ENCODE data around the gene CTU2.

CTU2 gene

DNA sequence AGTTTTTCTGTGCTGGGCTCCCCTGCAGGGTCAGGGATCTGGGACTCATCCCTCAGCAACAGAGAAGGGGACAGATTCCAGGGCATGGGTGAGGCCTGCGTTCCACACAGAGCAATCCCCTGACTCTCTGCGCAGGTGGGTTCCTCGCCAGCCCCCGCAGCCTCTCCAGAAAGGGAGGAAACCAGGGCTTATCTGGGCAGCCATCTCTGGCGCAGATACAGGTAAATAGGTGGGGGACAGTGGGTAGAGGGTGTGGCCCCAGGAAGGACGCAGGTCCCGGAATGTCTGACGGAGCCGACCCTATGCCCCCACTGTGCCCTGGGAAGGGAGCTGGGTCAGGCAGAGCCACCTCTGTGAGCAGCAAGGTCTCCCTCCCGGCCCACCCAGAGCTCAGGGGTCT lies 55.5 kb downstream of the CTU2 start:
- Histone ChIP-seq H3K27ac (no peak overlapping the region), H3K4me3 (no peak overlapping the region)
- DNase-seq (ENCODE audit: low spot score), result no peak
- TF ChIP-seq, protein P1, sequence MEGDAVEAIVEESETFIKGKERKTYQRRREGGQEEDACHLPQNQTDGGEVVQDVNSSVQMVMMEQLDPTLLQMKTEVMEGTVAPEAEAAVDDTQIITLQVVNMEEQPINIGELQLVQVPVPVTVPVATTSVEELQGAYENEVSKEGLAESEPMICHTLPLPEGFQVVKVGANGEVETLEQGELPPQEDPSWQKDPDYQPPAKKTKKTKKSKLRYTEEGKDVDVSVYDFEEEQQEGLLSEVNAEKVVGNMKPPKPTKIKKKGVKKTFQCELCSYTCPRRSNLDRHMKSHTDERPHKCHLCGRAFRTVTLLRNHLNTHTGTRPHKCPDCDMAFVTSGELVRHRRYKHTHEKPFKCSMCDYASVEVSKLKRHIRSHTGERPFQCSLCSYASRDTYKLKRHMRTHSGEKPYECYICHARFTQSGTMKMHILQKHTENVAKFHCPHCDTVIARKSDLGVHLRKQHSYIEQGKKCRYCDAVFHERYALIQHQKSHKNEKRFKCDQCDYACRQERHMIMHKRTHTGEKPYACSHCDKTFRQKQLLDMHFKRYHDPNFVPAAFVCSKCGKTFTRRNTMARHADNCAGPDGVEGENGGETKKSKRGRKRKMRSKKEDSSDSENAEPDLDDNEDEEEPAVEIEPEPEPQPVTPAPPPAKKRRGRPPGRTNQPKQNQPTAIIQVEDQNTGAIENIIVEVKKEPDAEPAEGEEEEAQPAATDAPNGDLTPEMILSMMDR (IDR thresholded peaks at IDR 0.05), result no peak

DNA sequence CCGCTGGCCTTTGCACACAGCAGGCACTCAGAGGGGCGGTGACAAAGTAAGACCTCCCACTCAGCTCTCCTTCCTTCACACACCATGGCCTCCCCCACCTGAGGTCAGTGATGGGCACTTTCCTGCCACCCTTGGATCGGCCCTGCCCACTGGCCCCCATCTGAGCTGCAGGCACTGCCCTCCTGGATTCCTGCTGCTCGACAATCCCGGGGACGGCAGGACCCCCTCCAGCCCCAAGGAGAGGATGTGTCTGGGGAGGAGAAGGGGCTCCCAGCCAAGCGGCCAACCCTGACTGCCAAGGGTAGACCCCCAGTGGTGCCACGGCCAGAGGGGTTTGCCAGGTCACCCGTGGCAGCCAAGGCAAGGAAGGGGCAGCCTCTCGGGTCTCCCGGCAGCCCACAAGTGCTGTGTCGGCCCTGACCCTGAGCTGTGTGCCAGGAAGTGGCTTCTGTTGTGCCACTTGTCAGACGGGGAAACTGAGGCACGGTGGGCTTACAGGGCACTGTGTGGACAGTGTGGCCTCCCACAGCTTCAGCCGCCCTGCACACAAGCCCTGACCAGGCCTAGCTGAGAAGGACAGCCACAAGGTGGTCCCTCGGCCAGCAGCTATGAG lies 56.1 kb downstream of the CTU2 start:
- Histone ChIP-seq H3K27ac (no peak overlapping the region), H3K4me3 (no peak overlapping the region)
- TF ChIP-seq, protein P1 (IDR thresholded peaks at IDR 0.05), result no peak
- DNase-seq (ENCODE audit: low spot score), result no peak

DNA sequence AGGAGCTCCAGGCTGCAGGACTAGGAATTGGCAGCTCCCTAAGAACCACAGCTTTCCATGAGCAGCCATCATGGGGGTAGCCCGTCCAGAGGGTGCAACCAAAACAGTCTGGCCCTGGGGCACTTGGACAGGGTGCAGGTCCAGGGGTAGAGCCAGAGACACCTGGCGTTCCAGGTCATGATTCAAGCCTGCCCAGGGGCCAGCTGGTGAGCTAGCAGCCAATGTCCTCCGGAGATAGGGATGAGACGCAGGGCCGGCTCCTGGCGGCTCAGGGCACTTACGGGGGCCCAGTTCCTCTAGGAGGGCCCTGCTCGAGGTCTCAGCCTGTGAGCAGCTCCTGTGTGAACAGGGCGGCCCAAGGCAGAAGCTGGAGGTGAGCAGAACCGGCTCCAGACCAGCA lies 56.6 kb downstream of the CTU2 start:
- Histone ChIP-seq H3K27ac (no peak overlapping the region), H3K4me3 (no peak overlapping the region)
- TF ChIP-seq, protein P1 (IDR thresholded peaks at IDR 0.05), result no peak
- no peak for DNase-seq (ENCODE audit: low spot score)

DNA sequence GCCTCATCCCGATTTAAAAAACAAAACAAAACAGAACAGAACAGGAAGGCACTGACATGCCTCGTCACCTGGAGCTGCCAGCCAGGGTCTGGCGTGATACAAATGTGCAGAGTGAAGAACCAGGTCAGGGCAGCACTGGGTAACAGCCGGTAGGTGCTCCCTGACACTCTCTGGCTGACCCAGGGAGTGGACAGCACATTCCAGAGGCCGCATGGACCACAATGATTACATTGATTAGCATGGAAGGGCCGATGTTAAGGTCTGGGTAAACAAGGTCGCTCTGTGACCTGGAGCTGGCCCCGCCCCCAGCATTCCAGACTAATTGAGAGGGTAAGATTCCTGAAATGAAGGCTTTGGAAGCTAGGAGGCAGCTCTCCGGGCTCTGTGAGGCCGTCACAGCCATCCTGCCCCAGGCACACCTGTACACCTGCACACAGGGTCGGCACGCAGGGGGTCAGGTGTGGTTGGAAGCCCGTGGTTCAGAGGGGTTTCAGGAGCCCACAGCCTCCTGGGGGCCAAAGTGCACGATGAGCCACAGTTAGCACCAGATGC lies 57.3 kb downstream of the CTU2 start:
- TF ChIP-seq, protein P1 (IDR thresholded peaks at IDR 0.05), result no peak
- Histone ChIP-seq H3K27ac (no peak overlapping the region), H3K4me3 (no peak overlapping the region)
- DNase-seq (ENCODE audit: low spot score), result no peak

DNA sequence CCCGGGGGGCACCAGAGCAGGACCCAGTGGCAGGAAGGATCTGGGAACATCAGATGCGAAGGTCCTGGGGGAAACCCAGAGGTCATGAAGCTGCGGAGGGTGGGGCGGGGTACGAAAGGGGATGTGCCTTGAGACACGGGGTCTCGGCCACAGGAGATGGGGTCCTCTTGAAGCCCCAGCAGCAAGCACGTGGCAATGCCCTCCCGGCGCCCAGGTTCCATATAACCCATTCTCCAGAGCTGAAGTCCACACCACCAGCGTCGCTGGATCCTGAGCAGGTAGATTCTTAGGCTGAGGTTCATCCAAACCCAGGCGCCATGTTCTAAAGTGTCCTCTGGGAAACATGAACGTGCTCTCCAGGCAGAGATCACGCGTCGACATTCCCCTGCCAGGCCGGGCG lies 57.8 kb downstream of the CTU2 start:
- no peak overlapping the region for H3K4me3 ChIP-seq
- no peak for DNase-seq (ENCODE audit: low spot score)
- TF ChIP-seq, protein P1 (IDR thresholded peaks at IDR 0.05), result no peak
- H3K27ac ChIP-seq, result no peak overlapping the region

DNA sequence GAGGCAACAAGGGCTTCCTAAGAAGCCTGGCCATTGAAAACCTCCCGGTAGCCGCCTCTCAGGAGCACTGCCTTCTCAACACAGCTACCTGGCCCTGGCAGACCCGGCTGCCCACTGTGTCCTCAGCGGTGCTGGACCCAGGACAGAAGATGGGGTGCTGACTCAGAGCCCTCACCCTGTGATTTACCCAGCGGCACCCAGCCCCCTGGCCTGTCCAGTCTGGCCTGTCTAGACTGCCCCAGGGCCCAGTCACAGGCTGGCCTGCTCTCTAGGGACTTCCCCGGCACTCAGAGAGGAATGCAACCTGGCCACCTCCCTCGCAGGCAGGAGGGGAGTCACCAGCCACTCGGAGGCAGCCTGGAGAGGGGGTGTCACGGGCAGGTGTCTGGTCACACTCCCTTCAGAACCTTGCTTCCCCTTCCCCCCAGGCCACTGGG lies 58.6 kb downstream of the CTU2 start:
- DNase-seq (ENCODE audit: low spot score), result no peak
- no peak overlapping the region for H3K27ac ChIP-seq
- H3K4me3 ChIP-seq, result no peak overlapping the region
- TF ChIP-seq, protein P1 (IDR thresholded peaks at IDR 0.05), result no peak
